ENCODE data around the gene PRKG1. TPM values are rescaled to one million over a fixed set of nuclear protein-coding genes. Genes with fewer than 3 reads are reported as not detected.

The PRKG1 gene
- total RNA-seq, 1 donor from 2014 or later = 4.6 TPM

DNA sequence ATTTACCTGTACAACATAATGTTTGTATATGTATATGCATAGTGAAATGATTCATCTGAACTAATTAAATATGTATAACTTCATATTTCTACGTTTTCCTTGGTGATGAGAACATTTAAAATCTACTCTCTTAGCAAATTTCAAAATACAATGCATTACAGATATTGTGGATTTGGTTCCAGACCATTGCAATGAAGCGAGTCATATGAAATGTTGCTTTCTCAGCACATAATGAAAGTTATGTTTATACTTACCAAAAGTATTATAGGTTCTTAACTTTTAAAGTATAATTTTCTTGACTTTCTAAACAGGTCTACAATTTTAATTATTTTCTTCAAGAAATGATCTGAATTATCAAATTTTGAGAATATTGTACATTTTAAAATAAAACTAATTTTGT is 435.9 kb downstream of the PRKG1 start:
- Mint-ChIP-seq H3K27ac (no peak overlapping the region), H3K36me3 (ENCODE audit: insufficient read depth) (no peaks in the 10 kb centered on the region), H3K4me3 (ENCODE audit: low read depth) (no peak overlapping the region), H3K4me1 (ENCODE audit: low read depth) (no peaks in the 10 kb centered on the region), H3K9me3 (ENCODE audit: low read depth) (no peaks in the 10 kb centered on the region), H3K27me3 (no peaks in the 10 kb centered on the region)
- TF ChIP-seq, protein P1, sequence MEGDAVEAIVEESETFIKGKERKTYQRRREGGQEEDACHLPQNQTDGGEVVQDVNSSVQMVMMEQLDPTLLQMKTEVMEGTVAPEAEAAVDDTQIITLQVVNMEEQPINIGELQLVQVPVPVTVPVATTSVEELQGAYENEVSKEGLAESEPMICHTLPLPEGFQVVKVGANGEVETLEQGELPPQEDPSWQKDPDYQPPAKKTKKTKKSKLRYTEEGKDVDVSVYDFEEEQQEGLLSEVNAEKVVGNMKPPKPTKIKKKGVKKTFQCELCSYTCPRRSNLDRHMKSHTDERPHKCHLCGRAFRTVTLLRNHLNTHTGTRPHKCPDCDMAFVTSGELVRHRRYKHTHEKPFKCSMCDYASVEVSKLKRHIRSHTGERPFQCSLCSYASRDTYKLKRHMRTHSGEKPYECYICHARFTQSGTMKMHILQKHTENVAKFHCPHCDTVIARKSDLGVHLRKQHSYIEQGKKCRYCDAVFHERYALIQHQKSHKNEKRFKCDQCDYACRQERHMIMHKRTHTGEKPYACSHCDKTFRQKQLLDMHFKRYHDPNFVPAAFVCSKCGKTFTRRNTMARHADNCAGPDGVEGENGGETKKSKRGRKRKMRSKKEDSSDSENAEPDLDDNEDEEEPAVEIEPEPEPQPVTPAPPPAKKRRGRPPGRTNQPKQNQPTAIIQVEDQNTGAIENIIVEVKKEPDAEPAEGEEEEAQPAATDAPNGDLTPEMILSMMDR (IDR thresholded peaks at IDR 0.05; ENCODE audit: unreplicated experiment) = no peak
- DNase-seq (ENCODE audit: low spot score, unreplicated experiment) = no peak

DNA sequence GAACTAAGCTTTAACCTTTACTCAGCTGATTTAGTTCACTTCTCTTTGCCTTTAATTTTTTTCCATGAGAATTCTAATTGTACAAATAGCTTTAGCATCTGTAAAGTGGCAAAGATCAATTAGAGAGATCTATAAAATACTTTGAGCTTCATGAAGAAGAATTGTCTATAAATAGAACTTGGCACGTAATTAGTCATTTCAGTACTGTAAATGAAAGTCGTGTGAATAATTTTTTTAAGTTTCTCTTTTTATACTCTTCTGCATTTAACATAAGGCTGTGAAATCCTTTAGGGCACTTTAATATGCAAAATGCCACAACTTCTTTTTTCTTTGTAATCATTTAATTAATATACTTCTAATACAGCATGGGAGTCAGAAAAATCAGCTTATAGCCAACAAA is 447.3 kb downstream of the PRKG1 start:
- Mint-ChIP-seq H3K4me3 (ENCODE audit: low read depth) (no peak overlapping the region), H3K9me3 (ENCODE audit: low read depth) (peaks cover 4% of the 10 kb centered on the region), H3K36me3 (ENCODE audit: insufficient read depth) (no peaks in the 10 kb centered on the region), H3K27ac (no peak overlapping the region), H3K27me3 (no peaks in the 10 kb centered on the region), H3K4me1 (ENCODE audit: low read depth) (peaks cover 12% of the 10 kb centered on the region)
- TF ChIP-seq, protein P1 (IDR thresholded peaks at IDR 0.05; ENCODE audit: unreplicated experiment) = no peak
- no peak for DNase-seq (ENCODE audit: low spot score, unreplicated experiment)

DNA sequence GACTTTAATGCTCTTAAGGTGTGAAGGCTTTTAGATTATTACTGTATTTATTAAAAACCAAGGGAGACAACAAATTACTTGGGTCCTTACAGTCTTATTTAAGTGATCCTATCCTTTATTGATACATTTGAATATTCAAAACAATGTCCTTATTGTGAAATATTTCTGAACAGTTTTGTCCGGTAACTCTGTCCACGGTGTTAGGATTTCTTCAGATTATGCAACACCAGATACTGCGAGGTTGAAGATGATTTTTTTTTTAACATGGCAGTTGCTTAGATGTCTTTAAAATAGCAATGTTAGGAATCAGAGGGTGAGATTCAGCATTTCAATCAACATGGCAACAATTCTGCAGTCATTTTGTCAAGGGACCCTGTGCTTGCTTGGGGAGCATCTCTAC is 448.6 kb downstream of the PRKG1 start:
- TF ChIP-seq, protein P1 (IDR thresholded peaks at IDR 0.05; ENCODE audit: unreplicated experiment) = no peak
- DNase-seq (ENCODE audit: low spot score, unreplicated experiment) = no peak
- Mint-ChIP-seq H3K9me3 (ENCODE audit: low read depth) (peaks cover 4% of the 10 kb centered on the region), H3K4me1 (ENCODE audit: low read depth) (peaks cover 19% of the 10 kb centered on the region), H3K4me3 (ENCODE audit: low read depth) (no peak overlapping the region), H3K27me3 (no peaks in the 10 kb centered on the region), H3K36me3 (ENCODE audit: insufficient read depth) (no peaks in the 10 kb centered on the region), H3K27ac (no peak overlapping the region)

DNA sequence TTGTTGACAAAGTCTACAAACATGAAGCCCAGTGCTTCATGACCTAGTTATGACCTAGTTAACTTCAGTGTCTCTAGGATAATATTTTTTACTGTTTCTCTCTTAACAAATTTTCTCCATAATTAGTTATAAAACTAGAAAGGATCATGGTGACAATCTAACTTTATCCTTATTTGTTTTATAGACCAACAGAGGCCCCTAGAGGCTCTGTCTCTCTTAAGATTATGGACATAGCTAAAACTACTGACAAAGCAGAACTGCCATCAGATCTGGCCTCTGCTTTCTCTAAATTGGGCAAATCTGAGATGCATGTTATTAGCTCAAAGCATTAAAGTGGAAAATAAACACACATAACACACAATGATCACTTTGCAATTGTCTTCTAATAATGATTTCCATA is 449.2 kb downstream of the PRKG1 start:
- H3K9me3 Mint-ChIP-seq (ENCODE audit: low read depth) = peaks cover under 1% of the 10 kb centered on the region

DNA sequence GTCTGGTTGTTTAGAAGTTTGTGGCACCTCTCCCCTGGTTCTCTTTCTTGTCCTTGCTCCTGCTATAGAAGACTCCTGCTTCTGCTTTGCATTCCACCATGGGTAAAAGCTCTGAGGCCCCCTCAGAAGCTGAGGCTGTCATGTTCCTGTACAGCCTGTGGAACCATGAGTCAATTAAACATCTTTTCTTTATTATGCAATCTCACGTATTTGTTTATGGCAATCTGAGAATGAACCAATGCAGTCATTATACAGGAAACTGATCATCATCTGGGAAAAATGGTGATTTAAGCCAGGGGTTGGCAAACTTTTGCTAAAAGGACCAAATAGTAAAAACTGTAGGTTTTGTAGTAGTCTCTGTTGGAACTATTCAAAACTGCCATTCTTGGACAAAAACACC is 449.8 kb downstream of the PRKG1 start:
- H3K36me3 Mint-ChIP-seq (ENCODE audit: insufficient read depth) = no peaks in the 10 kb centered on the region
- no peaks in the 10 kb centered on the region for H3K9me3 Mint-ChIP-seq (ENCODE audit: low read depth)
- no peak for DNase-seq (ENCODE audit: low spot score, unreplicated experiment)
- H3K4me3 Mint-ChIP-seq (ENCODE audit: low read depth) = no peak overlapping the region
- H3K27me3 Mint-ChIP-seq = no peaks in the 10 kb centered on the region
- peaks cover 22% of the 10 kb centered on the region for H3K4me1 Mint-ChIP-seq (ENCODE audit: low read depth)
- no peak overlapping the region for H3K27ac Mint-ChIP-seq
- TF ChIP-seq, protein P1 (IDR thresholded peaks at IDR 0.05; ENCODE audit: unreplicated experiment) = no peak

More for the DNA sequence above, 449.2 kb downstream of the PRKG1 start:
- TF ChIP-seq, protein P1 (IDR thresholded peaks at IDR 0.05; ENCODE audit: unreplicated experiment) = no peak
- H3K4me1 Mint-ChIP-seq (ENCODE audit: low read depth) = peaks cover 22% of the 10 kb centered on the region
- no peak for DNase-seq (ENCODE audit: low spot score, unreplicated experiment)
- H3K4me3 Mint-ChIP-seq (ENCODE audit: low read depth) = no peak overlapping the region
- H3K36me3 Mint-ChIP-seq (ENCODE audit: insufficient read depth) = no peaks in the 10 kb centered on the region
- H3K27me3 Mint-ChIP-seq = no peaks in the 10 kb centered on the region
- no peak overlapping the region for H3K27ac Mint-ChIP-seq

Data from progenitor cell of endocrine pancreas (in vitro differentiated cells).